Glutamatergic neuron (in vitro differentiated cells): ENCODE measurements around the gene TGM1. TPM values are rescaled to one million over a fixed set of nuclear protein-coding genes. Genes with fewer than 3 reads are reported as not detected.

Experiments used
- DNase-seq: peaks from one replicate; pipeline ENCODE4 v3.0.0; 2022
- H3K27ac Mint-ChIP-seq: one replicate; pipeline ENCODE4 v1.8.0; 2020; ENCODE audit warnings: mild to moderate bottlenecking, mixed read lengths, inconsistent platforms; ENCODE audit not compliant: unreplicated experiment
- H3K27me3 Mint-ChIP-seq: one replicate; pipeline ENCODE4 v1.8.0; 2020; ENCODE audit warnings: mild to moderate bottlenecking, moderate library complexity, mixed read lengths, inconsistent platforms; ENCODE audit not compliant: unreplicated experiment
- H3K36me3 Mint-ChIP-seq: one replicate; pipeline ENCODE4 v1.8.0; 2020; ENCODE audit warnings: mild to moderate bottlenecking, mixed read lengths, inconsistent platforms; ENCODE audit not compliant: unreplicated experiment
- H3K4me1 Mint-ChIP-seq: one replicate; pipeline ENCODE4 v1.8.0; 2020; ENCODE audit warnings: mild to moderate bottlenecking, low read depth, mixed read lengths, inconsistent platforms; ENCODE audit not compliant: unreplicated experiment
- H3K4me3 Mint-ChIP-seq: one replicate; pipeline ENCODE4 v1.8.0; 2020; ENCODE audit warnings: mild to moderate bottlenecking, mixed read lengths, inconsistent platforms; ENCODE audit not compliant: unreplicated experiment
- H3K9me3 Mint-ChIP-seq: one replicate; pipeline ENCODE4 v1.8.0; 2020; ENCODE audit warnings: mild to moderate bottlenecking, moderate library complexity, mixed read lengths, inconsistent platforms; ENCODE audit not compliant: unreplicated experiment
- CTCF ChIP-seq: fragments of 200-600 bp; sonication (generic); IDR thresholded peaks from one replicate; pipeline ENCODE4 v1.5.0; 2021; ENCODE audit not compliant: partially characterized antibody, unreplicated experiment
- total RNA-seq: library from RNA; stranded (reverse); fragmentation: NEBNext Ultra II Directional; extraction: Animal tissue kit (Norgen Biotek cat#: 25700); gene quantifications from one replicate; pipeline ENCODE4 v1.2.1, GENCODE V29; 2021; ENCODE audit not compliant: unreplicated experiment

The TGM1 gene
- total RNA-seq, 1 donor from 2014 or later: 4.2 TPM

GRCh38 chr14:24279301-24280186, 16.6 kb upstream of the TGM1 start:
- Mint-ChIP-seq H3K27ac (no peak overlapping the region), H3K4me3 (no peak overlapping the region), H3K27me3 (peaks cover 3% of the 10 kb centered on the region), H3K9me3 (peaks cover 4% of the 10 kb centered on the region), H3K4me1 (no peaks in the 10 kb centered on the region), H3K36me3 (no peaks in the 10 kb centered on the region)
- no peak for DNase-seq
- TF ChIP-seq CTCF: no peak

GRCh38 chr14:24278424-24278823, 15.4 kb upstream of the TGM1 start:
- H3K4me3 Mint-ChIP-seq: no peak overlapping the region
- no peak overlapping the region for H3K27ac Mint-ChIP-seq
- peaks cover 3% of the 10 kb centered on the region for H3K9me3 Mint-ChIP-seq

GRCh38 chr14:24277606-24278321, 14.8 kb upstream of the TGM1 start:
- Mint-ChIP-seq H3K4me1 (no peaks in the 10 kb centered on the region), H3K27ac (no peak overlapping the region), H3K4me3 (no peak overlapping the region), H3K9me3 (peaks cover 3% of the 10 kb centered on the region), H3K36me3 (no peaks in the 10 kb centered on the region), H3K27me3 (peaks cover 3% of the 10 kb centered on the region)
- no peak for DNase-seq
- no peak for TF ChIP-seq CTCF

More at GRCh38 chr14:24278424-24278823, 15.4 kb upstream of the TGM1 start:
- no peak for DNase-seq
- no peak for TF ChIP-seq CTCF
- Mint-ChIP-seq H3K27me3 (peaks cover 3% of the 10 kb centered on the region), H3K4me1 (no peaks in the 10 kb centered on the region), H3K36me3 (no peaks in the 10 kb centered on the region)

GRCh38 chr14:24277071-24277470, 14.1 kb upstream of the TGM1 start:
- peaks cover 3% of the 10 kb centered on the region for H3K27me3 Mint-ChIP-seq
- no peaks in the 10 kb centered on the region for H3K36me3 Mint-ChIP-seq
- H3K27ac Mint-ChIP-seq: peak overlapping the region; percentile 9
- H3K9me3 Mint-ChIP-seq: peaks cover 5% of the 10 kb centered on the region
- TF ChIP-seq CTCF: no peak
- H3K4me1 Mint-ChIP-seq: no peaks in the 10 kb centered on the region
- no peak for DNase-seq
- no peak overlapping the region for H3K4me3 Mint-ChIP-seq
